Coronary artery (tissue), 2 donors: ENCODE data around the gene PTPRR.

Experiments
- DNase-seq: peaks from one replicate; pipeline ENCODE4 v3.0.0-alpha.2; 2017; ENCODE audit warnings: low spot score
- H3K27ac ChIP-seq, 2 donors: fragments of 200-600 bp; sonication (generic); one replicate each; pipeline ENCODE4 v1.5.1; 2016 to 2019
- H3K4me3 ChIP-seq: fragments of 200-600 bp; sonication (generic); 2 replicates; pipeline ENCODE4 v1.5.1; 2016; ENCODE audit warnings: mild to moderate bottlenecking, moderate library complexity
- TF ChIP-seq, protein P1 (sequence below): fragments of 200-600 bp; sonication (generic); IDR thresholded peaks from one replicate; pipeline ENCODE4 v1.5.1; 2019; ENCODE audit warnings: antibody characterized with exemption

The PTPRR gene

DNA sequence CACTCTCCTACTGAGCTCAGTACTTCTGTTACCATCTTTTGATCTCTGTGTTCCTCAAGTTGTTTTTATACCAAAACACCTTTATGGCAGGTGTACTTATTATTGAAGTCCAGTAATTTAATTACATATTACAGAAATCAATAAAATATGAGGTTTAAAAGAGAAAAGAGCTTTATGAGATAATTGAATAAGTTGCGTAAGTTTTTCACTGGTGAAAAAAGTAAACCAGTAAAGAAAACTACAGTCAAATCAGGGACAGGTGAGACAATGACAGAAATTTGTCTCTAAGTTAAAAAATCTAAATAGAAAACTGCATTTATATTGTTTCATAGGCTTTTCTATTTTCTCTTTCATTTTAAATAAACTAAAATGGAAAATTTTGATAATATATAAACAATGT lies 254.2 kb downstream of the PTPRR start:
- H3K4me3 ChIP-seq: no peak overlapping the region
- no peak overlapping the region for H3K27ac ChIP-seq
- no peak for DNase-seq
- TF ChIP-seq, protein P1, sequence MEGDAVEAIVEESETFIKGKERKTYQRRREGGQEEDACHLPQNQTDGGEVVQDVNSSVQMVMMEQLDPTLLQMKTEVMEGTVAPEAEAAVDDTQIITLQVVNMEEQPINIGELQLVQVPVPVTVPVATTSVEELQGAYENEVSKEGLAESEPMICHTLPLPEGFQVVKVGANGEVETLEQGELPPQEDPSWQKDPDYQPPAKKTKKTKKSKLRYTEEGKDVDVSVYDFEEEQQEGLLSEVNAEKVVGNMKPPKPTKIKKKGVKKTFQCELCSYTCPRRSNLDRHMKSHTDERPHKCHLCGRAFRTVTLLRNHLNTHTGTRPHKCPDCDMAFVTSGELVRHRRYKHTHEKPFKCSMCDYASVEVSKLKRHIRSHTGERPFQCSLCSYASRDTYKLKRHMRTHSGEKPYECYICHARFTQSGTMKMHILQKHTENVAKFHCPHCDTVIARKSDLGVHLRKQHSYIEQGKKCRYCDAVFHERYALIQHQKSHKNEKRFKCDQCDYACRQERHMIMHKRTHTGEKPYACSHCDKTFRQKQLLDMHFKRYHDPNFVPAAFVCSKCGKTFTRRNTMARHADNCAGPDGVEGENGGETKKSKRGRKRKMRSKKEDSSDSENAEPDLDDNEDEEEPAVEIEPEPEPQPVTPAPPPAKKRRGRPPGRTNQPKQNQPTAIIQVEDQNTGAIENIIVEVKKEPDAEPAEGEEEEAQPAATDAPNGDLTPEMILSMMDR: no peak

DNA sequence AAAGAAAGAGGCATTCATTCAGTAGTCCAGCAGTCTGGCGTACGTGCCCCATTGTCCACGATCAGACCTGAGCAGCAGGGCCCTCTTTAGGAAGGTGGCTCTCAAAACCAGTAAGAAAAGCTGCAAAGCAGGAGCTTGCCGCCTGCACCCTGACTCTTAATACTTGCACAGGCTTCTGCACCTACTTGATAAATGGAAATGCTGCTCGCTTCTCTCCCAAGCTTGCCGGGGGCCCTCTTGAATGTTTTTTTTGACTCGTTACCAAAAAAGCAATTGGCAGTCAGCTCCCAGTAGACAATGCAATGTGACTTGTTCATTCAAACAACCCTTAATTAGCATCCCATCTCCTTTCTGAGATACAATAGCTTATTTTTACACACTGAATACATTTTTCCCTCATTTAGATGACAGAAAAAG lies 256.1 kb downstream of the PTPRR start:
- H3K27ac ChIP-seq: no peak overlapping the region
- H3K4me3 ChIP-seq: no peak overlapping the region
- TF ChIP-seq, protein P1: no peak
- DNase-seq: no peak

DNA sequence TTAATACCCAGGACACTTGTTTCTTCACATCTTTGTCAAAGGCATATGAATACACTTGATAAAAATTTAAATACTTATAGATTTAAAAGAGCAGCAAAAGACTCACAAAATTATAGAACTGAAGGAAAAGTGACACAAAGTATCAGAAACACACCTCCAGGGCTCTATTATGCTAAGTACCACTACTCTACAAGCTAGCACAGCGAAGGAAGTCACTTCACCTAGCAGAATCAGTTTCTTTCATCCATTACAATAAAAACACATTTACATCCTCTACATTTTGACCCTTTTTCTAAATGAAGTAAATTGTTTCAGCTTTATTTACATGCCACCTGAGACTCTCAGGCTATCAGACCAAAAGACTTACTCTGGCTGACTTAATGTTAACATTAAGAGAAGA lies 256.7 kb downstream of the PTPRR start:
- DNase-seq: no peak
- TF ChIP-seq, protein P1: no peak
- H3K27ac ChIP-seq: no peak overlapping the region
- no peak overlapping the region for H3K4me3 ChIP-seq

DNA sequence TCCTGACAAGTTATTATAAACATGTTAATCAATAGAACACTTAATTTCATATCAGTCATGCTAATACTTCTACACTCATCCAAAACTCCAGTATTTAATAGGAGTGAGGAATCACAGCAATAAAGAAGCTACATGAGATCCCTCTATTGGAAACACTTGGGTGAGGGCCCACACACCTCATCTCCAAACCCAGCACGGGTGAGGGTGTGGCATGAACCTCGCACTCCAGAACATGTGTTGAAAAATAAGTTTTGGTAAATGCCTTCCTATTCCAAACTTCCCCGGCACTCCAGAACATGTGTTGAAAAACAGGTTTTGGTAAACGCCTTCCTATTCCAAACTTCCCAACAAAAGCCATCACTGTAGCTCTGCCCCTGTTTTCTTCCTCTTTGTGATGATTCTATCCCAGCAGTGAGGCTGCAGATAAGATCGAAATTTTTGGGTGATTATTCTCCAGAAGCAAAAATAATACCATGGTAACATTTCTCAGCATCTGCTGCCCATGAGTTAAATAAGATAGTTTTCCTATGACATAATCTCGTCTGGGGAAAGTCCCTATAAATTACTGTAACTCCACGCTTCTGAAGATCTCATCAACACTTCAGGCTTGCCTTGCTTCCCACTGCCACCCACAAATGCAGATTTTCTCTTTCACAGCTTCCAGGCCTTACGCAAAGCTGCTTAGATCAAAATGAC lies 258.9 kb downstream of the PTPRR start:
- no peak overlapping the region for H3K27ac ChIP-seq
- TF ChIP-seq, protein P1: no peak
- DNase-seq: no peak

DNA sequence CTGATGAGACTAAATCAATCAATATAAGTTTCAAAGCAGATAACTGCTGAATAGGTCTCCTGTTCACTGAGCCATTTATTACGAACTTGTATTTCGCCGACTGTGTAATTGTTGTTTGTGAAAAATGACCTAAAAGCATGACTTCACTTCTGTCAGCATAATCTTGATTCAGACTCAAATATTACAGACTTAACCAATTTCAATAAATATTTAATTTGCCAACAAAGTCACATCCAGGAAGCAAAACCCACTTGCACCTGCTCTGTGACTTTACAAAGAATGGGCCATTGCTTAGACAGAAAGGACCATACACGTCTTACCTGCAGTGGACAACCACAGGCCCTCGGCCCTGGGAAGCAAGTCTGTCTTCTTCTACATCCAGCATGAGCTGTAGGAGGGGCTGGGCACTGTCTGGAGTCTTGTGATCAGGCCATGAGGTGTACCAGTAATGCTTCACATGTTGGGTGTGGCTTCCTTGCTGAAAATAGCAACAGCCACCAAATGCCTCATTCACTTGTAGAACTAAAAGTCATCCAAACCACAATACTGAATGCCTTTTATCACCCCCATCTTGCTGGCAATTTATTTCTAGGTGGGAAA lies 259.8 kb downstream of the PTPRR start:
- DNase-seq: no peak
- Histone ChIP-seq H3K4me3 (no peak overlapping the region), H3K27ac (no peak overlapping the region)
- TF ChIP-seq, protein P1: no peak

More for the DNA sequence above, 258.9 kb downstream of the PTPRR start:
- no peak overlapping the region for H3K4me3 ChIP-seq

DNA sequence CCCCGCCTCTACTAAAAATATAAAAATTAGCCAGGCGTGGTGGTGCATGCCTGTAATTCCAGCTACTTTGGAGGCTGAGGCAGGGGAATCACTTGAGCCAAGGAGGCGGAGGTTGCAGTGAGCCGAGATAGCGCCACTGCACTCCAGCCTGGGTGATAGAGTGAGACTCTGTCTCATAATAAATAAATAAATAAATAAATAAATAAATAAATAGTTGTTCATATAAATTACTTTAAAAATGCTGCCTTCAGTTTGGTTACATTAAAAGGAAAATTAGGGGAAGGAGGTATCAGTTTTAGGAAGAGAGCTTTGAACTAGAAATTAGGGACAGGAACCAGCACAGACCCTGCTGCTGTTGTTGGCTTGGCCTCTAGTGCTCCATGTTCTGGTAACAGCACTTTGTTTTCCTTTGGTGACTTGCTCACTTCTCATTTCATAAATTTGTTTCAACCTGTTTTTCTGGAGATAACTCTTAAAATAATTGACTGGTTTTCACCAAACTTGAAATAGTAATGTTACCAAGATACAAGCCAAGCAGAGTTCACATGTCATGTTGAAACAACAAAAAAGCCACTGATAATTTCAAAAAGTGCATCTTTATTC lies 260.4 kb downstream of the PTPRR start:
- TF ChIP-seq, protein P1: no peak
- no peak overlapping the region for H3K27ac ChIP-seq
- DNase-seq: no peak
- H3K4me3 ChIP-seq: no peak overlapping the region
